Stimulated activated effector memory CD8-positive, alpha-beta T cell treated with anti-CD3 and anti-CD28 coated beads, Interleukin-12 subunit alpha, Interleukin-12 subunit beta, amount 100 ng/mL, for 72 hours (primary cell): ENCODE results near the gene SPDYE4.
A peak's percentile ranks its signal among the peaks of the same experiment; 100 is the strongest.

Experiments used
- ATAC-seq: fragments of 150-1000 bp; cut with Tn5 transposase; 2 replicates; pipeline ENCODE4 v1.10.0; 2021
- DNase-seq, 2 donors: peaks; one replicate each; pipeline ENCODE4 v3.0.0; 2021 to 2022; ENCODE audit warnings: low spot score in 2 of 2
- H3K27ac Mint-ChIP-seq: one replicate; pipeline ENCODE4 v1.8.0; 2022; ENCODE audit warnings: mild to moderate bottlenecking, mixed read lengths
- H3K36me3 Mint-ChIP-seq: one replicate; pipeline ENCODE4 v1.8.0; 2022; ENCODE audit warnings: mild to moderate bottlenecking, mixed read lengths
- H3K4me1 Mint-ChIP-seq: one replicate; pipeline ENCODE4 v1.8.0; 2022; ENCODE audit warnings: mixed read lengths
- H3K4me3 Mint-ChIP-seq: one replicate; pipeline ENCODE4 v1.8.0; 2022; ENCODE audit warnings: mild to moderate bottlenecking, mixed read lengths
- H3K9me3 Mint-ChIP-seq: one replicate; pipeline ENCODE4 v1.8.0; 2022; ENCODE audit warnings: mixed read lengths

SPDYE4 gene

DNA sequence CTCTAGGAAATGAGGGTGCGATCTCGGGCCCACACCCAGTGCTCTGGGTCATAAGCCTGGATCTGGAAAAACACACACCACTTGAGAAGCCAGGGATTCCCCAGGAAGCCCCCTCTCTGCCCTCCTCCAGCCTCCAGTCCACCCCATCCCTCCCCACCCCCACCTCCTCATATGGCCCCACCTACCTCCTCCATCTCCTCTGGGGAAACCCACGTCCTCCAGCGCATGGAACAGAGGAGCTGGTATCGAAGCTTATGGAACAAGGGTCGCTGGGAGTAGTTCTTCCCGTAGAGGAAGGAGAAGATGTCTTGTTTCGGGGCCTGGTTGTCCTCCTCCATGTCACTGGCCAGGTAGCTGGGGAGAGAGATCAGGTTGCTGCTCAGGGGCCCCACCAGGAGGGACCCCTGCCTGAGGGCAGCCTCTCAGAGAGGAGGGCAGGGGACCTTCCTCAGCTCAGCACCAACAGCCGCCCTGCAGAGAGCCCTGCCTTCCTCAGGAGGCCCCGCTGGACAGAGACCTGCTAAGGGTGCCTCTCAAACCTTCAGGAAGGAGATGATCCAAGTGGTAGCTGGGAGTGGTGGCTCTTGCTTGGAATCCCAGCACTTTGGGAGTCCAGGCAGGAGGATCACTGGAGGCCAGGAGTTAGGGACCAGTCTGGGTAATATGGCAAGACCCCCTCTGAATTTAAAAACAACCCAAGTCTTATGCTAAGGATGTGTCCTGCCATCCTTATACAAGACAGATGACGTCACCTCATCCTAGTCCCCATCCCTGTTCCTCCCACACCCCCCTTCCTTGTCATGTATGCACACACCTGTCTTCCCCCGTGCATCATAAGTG lies 5.0 kb downstream of the SPDYE4 start:
- Mint-ChIP-seq H3K4me3 (no peak overlapping the region), H3K27ac (peak overlapping the region; percentile 2), H3K36me3 (no peaks in the 10 kb centered on the region)

DNA sequence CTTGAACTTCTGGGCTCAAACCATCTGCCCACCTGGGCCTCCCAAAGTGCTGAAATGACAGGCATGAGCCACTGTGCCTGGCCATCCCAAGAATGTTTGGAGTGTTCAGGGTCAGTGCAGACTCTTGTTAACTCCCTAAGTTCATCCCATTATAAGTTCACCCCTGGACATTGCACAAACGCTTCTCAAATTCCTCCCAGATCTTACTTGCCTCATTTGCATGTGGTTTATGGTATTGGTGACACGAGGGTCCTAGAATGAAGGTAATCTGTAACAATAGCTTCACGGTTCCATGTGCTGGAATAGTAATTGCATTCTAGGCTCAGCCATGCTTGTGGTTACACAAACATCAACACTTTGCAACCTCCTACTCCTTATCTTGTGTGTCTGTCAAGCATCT lies 8.7 kb downstream of the SPDYE4 start:
- ATAC-seq (no peak), DNase-seq (no peak)
- H3K27ac Mint-ChIP-seq, result no peak overlapping the region

More for the DNA sequence above, 5.0 kb downstream of the SPDYE4 start:
- no peak for ATAC-seq
- DNase-seq, result no peak
- no peaks in the 10 kb centered on the region for H3K4me1 Mint-ChIP-seq
- no peaks in the 10 kb centered on the region for H3K9me3 Mint-ChIP-seq

DNA sequence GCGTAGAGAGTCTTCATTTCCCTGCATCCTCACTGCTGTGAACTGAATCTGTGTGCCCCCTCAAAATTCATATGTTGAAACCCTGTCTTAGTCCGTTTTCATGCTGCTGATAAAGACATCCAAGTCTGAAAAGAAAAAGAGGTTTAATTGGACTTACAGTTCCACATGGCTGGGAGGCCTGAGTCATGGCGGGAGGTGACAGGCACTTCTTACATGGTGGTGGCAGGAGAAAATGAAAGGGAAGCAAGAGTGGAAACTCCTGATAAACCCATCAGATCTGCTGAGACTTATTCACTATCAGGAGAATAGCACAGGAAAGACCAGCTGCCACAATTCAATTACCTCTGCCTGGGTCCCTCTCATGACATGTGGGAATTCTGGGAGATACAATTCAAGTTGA lies 10.6 kb downstream of the SPDYE4 start:
- no peak overlapping the region for H3K27ac Mint-ChIP-seq
- ATAC-seq (no peak), DNase-seq (no peak)
- H3K9me3 Mint-ChIP-seq, result no peaks in the 10 kb centered on the region
- peaks cover 5% of the 10 kb centered on the region for H3K36me3 Mint-ChIP-seq
- H3K4me1 Mint-ChIP-seq, result peaks cover 18% of the 10 kb centered on the region
- H3K4me3 Mint-ChIP-seq, result no peak overlapping the region

More for the DNA sequence above, 8.7 kb downstream of the SPDYE4 start:
- Mint-ChIP-seq H3K36me3 (peaks cover 5% of the 10 kb centered on the region), H3K9me3 (no peaks in the 10 kb centered on the region), H3K4me3 (no peak overlapping the region), H3K4me1 (peaks cover 12% of the 10 kb centered on the region)

DNA sequence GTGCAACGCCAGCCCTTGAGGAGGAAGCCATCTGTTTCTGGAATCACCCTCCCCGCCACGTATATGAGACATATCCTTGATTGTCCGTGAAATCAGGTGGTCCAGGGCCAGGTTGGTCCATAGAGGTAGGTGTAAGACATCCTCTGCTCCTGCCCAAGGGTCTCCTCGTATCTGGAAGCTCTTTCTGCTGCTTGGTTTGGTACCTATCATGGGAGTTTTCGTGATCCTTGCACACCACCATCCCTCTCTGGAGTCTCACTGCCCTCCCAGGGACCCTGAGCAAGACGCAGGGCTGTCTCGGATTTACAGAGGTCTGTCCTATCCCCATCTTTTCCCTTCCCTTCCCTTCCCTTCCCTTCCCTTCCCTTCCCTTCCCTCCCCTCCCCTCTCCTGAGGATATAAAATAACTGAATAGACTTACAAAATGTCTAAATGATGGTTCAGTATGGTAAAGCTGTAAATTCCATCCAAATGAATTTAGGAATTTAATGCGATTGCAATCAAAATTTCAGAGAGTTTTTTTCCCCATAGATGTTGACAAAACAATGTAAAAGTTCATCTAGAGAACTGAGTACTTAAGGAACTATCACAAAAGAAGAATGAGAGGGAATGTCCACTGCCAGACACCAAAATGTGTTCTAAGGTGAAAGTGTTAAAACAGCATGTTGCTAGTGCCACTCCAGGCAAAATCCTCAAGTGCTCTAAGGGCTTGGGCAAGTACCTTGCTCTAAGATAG lies 11.7 kb downstream of the SPDYE4 start:
- H3K4me1 Mint-ChIP-seq, result peaks cover 18% of the 10 kb centered on the region
- peak overlapping the region; percentile 88 for H3K27ac Mint-ChIP-seq
- no peaks in the 10 kb centered on the region for H3K9me3 Mint-ChIP-seq
- peaks cover 5% of the 10 kb centered on the region for H3K36me3 Mint-ChIP-seq
- peak overlapping the region; percentile 83 for H3K4me3 Mint-ChIP-seq
- DNase-seq (no peak), ATAC-seq (no peak)

DNA sequence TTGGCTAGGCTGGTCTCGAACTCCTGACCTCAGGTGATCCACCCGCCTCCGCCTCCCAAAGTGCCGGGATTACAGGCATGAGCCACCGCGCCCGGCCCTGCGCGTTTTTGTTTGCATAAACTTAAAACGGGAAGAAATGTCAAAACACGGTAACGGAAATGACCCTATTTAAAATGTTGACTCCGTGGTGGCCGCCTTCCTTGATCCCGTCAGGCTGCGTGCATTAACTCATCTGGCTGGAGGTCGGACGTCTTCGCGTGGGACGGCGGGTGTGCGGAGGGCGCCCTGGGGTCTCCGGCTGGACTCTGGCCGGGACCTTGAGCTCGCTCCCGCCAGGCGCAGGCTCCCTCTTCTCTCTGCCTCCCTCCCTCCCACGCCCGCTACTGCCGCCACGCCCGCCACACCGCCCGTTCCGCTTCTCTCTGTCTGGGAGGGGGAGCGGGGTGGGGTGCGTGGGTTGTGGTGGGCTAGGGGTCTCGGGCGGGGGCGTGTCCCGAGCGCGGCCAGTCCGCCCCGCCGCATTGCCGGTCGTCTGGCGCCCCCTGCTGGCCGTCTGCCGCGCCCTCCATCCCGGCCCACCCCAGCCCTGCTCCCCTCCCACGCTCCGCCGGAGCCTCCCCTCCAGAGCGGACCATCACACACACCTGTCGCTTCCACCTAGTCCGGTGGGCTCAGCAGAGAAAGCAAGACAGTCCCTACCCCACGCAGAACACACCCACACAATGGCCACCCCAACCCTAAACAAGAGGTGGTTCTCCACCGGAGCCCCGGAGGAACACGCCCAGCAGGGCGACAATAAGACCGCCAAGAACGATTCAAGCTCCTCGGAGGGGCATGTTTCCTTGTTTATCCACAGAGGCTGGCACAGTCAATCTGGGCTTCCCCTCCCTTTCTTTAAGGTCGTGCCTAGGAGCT lies 12.5 kb downstream of the SPDYE4 start:
- peak overlapping the region; percentile 83 for H3K4me3 Mint-ChIP-seq
- peak overlapping the region; percentile 88 for H3K27ac Mint-ChIP-seq
- DNase-seq, result peak; percentile 84 to 95
- peak; percentile 85 for ATAC-seq
- peaks cover 5% of the 10 kb centered on the region for H3K36me3 Mint-ChIP-seq
- no peaks in the 10 kb centered on the region for H3K9me3 Mint-ChIP-seq
- peaks cover 22% of the 10 kb centered on the region for H3K4me1 Mint-ChIP-seq

DNA sequence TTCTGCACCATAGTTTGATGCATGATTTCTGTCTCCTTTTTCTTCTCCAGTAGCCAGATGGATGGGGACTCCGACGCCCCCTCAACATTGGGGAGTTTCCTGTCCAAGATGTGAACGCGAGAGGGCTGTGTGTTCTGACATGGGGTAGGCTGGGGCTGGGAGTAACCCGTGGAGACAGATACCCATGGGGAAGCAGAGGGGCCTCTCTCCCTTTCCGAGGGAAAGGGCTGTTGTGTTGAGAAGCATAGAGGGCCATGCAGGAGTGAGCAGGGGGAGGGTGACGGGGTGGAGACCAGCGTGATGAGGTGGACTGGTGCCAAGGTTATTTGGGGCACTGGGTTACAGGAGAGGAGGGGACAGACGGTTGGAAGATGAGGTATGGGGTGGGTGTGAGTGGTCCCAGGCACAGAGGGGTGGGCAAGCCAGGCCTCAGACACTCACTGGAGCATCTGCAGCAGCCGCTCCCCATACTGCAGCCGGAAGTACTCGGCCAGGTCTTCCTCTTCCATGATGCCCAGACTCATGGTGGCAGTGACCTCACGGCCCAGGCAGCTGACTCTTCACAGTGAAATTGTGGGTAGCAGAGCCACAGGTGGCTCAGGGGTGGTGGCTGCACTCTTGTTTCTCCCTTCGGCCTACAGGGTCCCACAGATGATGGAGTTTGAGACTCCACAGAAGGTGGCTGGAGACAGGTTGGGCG lies 14.1 kb downstream of the SPDYE4 start:
- peak overlapping the region; percentile 83 for H3K4me3 Mint-ChIP-seq
- H3K36me3 Mint-ChIP-seq, result peaks cover 5% of the 10 kb centered on the region
- ATAC-seq, result no peak
- no peak for DNase-seq
- no peaks in the 10 kb centered on the region for H3K9me3 Mint-ChIP-seq
- H3K27ac Mint-ChIP-seq, result peak overlapping the region; percentile 88
- peaks cover 38% of the 10 kb centered on the region for H3K4me1 Mint-ChIP-seq

DNA sequence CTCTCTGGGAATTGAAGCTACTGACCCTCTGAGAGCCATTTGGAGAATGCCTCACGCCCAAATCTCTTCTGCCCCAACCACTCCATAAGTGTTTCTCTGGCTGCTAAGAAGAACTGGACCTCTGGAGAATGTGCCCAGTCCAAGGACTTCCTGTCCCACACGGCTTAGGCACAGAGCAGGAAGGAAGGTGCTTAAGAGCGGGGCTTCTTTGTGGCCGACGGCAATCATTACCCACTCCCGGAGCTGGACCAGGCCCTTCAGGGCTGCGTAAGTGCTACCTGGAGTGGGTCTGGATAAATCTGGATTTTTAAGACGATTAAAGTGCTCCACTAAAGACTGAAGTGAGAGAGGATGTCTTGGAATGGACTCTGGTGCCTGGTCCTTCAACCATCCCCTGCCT lies 15.5 kb downstream of the SPDYE4 start:
- Mint-ChIP-seq H3K4me3 (no peak overlapping the region), H3K9me3 (no peaks in the 10 kb centered on the region), H3K36me3 (peaks cover 5% of the 10 kb centered on the region), H3K4me1 (peaks cover 41% of the 10 kb centered on the region), H3K27ac (no peak overlapping the region)
- ATAC-seq, result no peak
- DNase-seq, result no peak

DNA sequence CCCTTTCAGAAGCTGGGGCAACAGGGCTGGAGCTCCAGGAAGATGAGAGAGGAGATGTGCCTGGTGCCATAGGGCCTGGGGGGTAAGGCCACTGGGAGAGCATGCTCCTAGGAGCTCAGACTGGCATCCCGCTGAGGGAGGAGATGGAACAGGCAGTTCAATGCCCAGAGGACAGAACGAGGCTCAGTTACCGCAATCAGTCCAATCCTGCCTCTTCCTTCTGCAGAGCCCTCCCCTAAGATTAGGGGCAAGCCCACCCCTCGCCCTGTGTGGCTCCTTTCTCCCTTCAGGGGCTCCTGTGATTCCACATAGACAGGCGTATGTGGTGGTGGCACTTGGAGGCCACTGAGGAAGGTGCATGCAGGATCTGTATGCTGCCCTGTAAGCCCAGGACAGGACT lies 16.1 kb downstream of the SPDYE4 start:
- ATAC-seq (no peak), DNase-seq (no peak)
- Mint-ChIP-seq H3K36me3 (peaks cover 5% of the 10 kb centered on the region), H3K4me3 (no peak overlapping the region), H3K9me3 (no peaks in the 10 kb centered on the region), H3K4me1 (peaks cover 41% of the 10 kb centered on the region), H3K27ac (no peak overlapping the region)

DNA sequence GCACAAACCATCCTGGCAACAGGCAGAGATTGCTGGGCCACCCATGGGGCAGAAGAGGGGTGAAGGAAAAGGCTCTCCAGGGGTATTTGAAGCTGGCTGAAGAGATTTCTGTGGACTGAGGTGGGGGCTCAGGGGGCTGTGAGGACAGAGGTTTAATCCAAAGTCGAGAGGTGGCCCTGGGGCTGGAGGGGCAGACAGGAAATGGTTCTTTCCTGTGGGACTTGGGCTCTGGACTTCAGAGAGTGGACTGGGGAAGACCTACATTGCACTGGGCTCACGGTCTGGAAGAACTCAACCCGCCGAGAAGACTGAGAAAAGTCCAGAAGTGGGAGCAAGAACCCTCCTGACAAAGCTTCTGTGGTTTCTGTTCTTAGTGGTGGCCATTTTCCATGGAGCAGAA lies 16.6 kb downstream of the SPDYE4 start:
- H3K27ac Mint-ChIP-seq, result no peak overlapping the region
- ATAC-seq (no peak), DNase-seq (no peak)
- peaks cover 41% of the 10 kb centered on the region for H3K4me1 Mint-ChIP-seq
- H3K36me3 Mint-ChIP-seq, result peaks cover 5% of the 10 kb centered on the region
- H3K9me3 Mint-ChIP-seq, result no peaks in the 10 kb centered on the region
- H3K4me3 Mint-ChIP-seq, result no peak overlapping the region

DNA sequence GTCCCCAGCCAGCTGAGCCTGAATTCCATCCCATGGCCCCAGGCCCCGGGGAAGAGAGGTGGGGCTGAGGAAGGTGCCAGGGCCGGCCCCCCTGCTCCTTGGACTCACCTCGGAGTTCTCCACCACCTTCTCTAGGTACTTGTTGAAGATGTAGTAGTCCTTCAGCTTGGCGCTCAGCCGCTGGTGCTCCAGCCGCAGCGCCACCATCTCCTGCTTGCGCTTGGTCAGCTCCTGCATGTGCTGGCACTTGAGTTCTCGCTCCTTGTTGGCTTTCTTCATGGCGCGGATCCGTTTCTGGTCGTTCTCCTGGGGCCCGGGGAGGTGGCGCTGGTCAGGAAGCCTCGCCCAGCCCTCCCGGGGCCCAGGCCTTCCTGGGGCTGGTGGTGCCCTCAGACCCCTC lies 17.0 kb downstream of the SPDYE4 start:
- Mint-ChIP-seq H3K4me1 (peaks cover 39% of the 10 kb centered on the region), H3K4me3 (no peak overlapping the region), H3K9me3 (no peaks in the 10 kb centered on the region), H3K36me3 (peaks cover 5% of the 10 kb centered on the region), H3K27ac (no peak overlapping the region)
- ATAC-seq (no peak), DNase-seq (no peak)

DNA sequence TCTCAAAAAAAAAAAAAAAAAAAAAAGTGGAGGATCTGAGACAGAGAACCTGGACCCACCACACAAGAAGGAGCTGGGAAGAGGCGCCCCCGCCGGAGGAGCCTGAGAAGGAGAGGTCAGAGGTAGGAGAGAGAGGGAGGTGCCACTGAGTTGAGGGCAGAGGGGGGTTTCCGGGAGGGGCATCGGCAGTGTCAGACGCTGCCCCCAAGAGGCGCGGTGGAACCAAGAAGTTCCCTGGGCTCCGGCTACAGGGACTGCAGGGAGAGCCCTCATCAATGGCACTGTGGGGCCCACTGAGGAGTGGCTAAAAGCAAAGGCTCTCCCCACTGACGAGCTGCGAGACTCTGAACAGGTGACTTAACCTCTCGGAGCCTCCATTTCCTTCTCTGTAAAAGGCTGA lies 17.9 kb downstream of the SPDYE4 start:
- peak; percentile 18 to 65 for DNase-seq
- Mint-ChIP-seq H3K4me1 (peaks cover 35% of the 10 kb centered on the region), H3K27ac (peak overlapping the region; percentile 91), H3K36me3 (no peaks in the 10 kb centered on the region), H3K9me3 (no peaks in the 10 kb centered on the region), H3K4me3 (peak overlapping the region; percentile 71)
- ATAC-seq, result peak; percentile 51

DNA sequence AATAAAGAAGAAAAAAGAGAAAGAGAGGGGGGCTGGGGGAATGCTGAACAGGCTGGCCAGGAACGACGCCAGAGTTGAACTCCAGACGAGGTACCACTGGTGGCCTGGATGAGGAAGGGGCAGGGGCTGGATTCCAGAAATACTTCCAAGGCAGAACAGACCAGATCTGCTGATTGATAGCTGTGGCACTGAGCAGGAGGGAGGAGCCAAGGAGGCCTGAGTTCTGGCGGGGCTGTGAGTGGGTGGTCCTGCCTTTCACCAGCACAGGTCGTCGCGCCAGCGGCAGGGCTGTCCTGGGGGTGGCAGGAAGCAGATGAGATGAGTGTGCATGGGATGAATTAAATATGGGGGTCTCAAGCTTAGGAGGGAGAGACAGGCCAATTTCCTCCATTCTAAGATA lies 19.2 kb downstream of the SPDYE4 start:
- no peak overlapping the region for H3K4me3 Mint-ChIP-seq
- no peaks in the 10 kb centered on the region for H3K36me3 Mint-ChIP-seq
- H3K27ac Mint-ChIP-seq, result no peak overlapping the region
- DNase-seq, result no peak
- H3K9me3 Mint-ChIP-seq, result no peaks in the 10 kb centered on the region
- peaks cover 24% of the 10 kb centered on the region for H3K4me1 Mint-ChIP-seq
- no peak for ATAC-seq

DNA sequence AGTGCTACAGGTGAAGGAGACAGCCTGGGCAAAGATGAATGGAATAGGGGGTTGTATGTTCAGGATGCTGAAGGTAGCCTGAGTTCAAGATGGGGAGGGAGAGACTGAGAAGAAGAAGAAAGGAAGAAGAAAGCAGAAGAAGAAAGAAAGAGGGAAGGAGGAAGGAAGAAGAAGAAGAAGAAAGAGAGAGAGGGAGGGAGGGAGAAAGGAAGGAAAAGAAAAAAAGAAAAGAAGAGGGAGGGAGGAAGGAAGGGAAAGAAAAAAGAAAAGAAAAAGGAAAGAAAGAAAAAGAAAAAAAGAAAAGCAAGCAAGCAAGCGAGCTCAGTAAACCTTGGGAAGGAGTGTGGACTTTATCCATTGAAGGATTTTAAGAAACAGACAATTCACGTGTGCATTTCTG lies 21.6 kb downstream of the SPDYE4 start:
- Mint-ChIP-seq H3K27ac (no peak overlapping the region), H3K9me3 (no peaks in the 10 kb centered on the region), H3K4me1 (peaks cover 23% of the 10 kb centered on the region), H3K4me3 (no peak overlapping the region), H3K36me3 (no peaks in the 10 kb centered on the region)
- ATAC-seq, result no peak
- no peak for DNase-seq

DNA sequence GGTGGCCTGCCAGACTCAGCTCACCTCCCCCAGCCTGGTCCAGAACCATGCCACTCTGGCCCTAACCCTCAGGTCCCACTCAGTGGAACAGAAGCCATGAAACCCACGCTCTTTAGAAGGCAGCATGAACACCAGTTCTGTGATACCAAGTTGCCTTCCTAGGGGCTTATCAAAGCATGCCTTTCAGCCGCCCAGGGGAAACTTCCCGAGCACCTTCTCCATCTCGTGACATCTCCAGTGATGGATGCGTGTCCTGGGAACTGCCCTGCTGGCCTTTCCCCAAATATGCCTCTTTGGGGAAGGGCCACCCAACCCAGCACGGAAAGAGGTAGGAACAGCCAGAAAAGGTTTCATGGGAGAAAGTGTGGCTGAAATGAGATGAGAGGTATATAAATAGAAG lies 22.0 kb downstream of the SPDYE4 start:
- Mint-ChIP-seq H3K36me3 (no peaks in the 10 kb centered on the region), H3K27ac (peak overlapping the region; percentile 48), H3K4me3 (no peak overlapping the region), H3K9me3 (no peaks in the 10 kb centered on the region), H3K4me1 (peaks cover 23% of the 10 kb centered on the region)
- ATAC-seq (peak; percentile 19), DNase-seq (no peak)
